ENCODE results near the gene PHRF1. TPM values are rescaled to one million over a fixed set of nuclear protein-coding genes. Genes with fewer than 3 reads are reported as not detected.

The PHRF1 gene
- total RNA-seq, 1 experiment from 2014 or later = 45.5 TPM

DNA sequence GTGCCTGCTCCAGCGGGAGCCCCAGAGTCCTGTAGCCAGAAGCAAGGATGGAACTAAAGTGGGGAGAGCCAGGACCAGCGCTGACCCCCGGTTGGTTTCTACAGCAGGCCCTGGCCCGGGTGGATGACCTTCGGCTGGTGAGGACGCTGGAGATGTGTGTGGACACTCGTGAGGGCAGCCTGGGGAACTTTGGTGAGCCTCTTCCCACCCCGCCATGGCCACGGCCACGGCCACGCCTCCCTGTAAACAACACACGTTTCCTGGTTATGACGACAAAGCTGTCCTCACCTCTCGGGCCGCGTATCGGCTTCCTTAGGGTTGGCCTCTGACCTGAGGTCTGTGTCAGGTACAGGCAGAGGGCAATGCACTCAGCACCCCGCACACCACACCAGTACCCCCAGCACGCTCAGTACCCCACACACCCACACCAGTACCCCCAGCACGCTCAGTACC lies 34.8 kb upstream of the PHRF1 start:
- TF ChIP-seq JUND (IDR thresholded peaks at IDR 0.05) (no peak), EZH2phosphoT487 (IDR thresholded peaks at IDR 0.05; ENCODE audit: borderline replicate concordance) (no peak), CEBPB (IDR thresholded peaks at IDR 0.05; ENCODE audit: low read depth) (no peak), ZNF274 (IDR thresholded peaks at IDR 0.05; ENCODE audit: low read depth, low read length) (no peak), POLR2A (IDR thresholded peaks at IDR 0.05; ENCODE audit: borderline replicate concordance, extremely low read depth, insufficient read depth, insufficient read length) (no peak), FOSL1 (IDR thresholded peaks at IDR 0.05; ENCODE audit: low read depth) (no peak), CBX3 (IDR thresholded peaks at IDR 0.05; ENCODE audit: low read depth) (no peak), EZH2 (IDR thresholded peaks at IDR 0.05) (no peak), TCF7L2 (IDR thresholded peaks at IDR 0.05; ENCODE audit: borderline replicate concordance, extremely low read depth, insufficient read depth, insufficient read length) (no peak), RAD21 (IDR thresholded peaks at IDR 0.05; ENCODE audit: low read depth) (no peak), ELF1 (IDR thresholded peaks at IDR 0.05; ENCODE audit: borderline replicate concordance, low read depth) (no peak)
- TF ChIP-seq, protein P1, sequence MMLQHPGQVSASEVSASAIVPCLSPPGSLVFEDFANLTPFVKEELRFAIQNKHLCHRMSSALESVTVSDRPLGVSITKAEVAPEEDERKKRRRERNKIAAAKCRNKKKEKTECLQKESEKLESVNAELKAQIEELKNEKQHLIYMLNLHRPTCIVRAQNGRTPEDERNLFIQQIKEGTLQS (IDR thresholded peaks at IDR 0.05) = no peak
- Histone ChIP-seq H4K20me1 (ENCODE audit: insufficient read depth) (no peaks in the 10 kb centered on the region), H3K4me3 (replicated peaks in 1 of 2; ENCODE audit: low read depth in 1 of 2, low read length in 2 of 2) (no peak overlapping the region), H3K9me3 (ENCODE audit: control insufficient read depth in 1 of 2, insufficient read depth in 1 of 2, low read depth in 1 of 2, low read length in 2 of 2) (no peaks in the 10 kb centered on the region), H3K27me3 (ENCODE audit: insufficient read depth, low read length) (no peaks in the 10 kb centered on the region), H2AFZ (ENCODE audit: low read depth, low read length, poor library complexity, severe bottlenecking) (no peak overlapping the region), H3K4me1 (ENCODE audit: control insufficient read depth in 1 of 2, insufficient read depth in 2 of 2, low read length in 2 of 2) (peaks cover 9 to 20% of the 10 kb centered on the region in 2 experiments; a peak in 3 of 4 replicates), H3K27ac (ENCODE audit: low read depth, low read length) (no peak overlapping the region), H3K4me2 (ENCODE audit: low read length) (no peak overlapping the region), H3K9ac (ENCODE audit: low read length) (no peak overlapping the region), H3K79me2 (ENCODE audit: insufficient read depth, low read length) (peaks cover 7% of the 10 kb centered on the region; the same call in 1 of the 2 replicates), H3K36me3 (ENCODE audit: control insufficient read depth in 1 of 2, insufficient read depth in 2 of 2, low read length in 2 of 2) (no peaks in the 10 kb centered on the region), H3K9me2 (ENCODE audit: insufficient read depth) (no peaks in the 10 kb centered on the region)
- intact Hi-C loops (cut with micrococcal nuclease) = no loop called here
- no peak for DNase-seq (ENCODE audit: low read depth, low spot score)
- ChIA-PET RAD21 (ENCODE audit: low non-redundant PET in 1 of 2, low total read pairs in 2 of 2, uncharacterized antibody in 2 of 2, unreplicated experiment in 2 of 2) (no interaction called here), CTCF (no interaction called here), POLR2A (no interaction called here)
- no peak for ATAC-seq
- BruUV-seq (replicated peaks) = no TSS peak

DNA sequence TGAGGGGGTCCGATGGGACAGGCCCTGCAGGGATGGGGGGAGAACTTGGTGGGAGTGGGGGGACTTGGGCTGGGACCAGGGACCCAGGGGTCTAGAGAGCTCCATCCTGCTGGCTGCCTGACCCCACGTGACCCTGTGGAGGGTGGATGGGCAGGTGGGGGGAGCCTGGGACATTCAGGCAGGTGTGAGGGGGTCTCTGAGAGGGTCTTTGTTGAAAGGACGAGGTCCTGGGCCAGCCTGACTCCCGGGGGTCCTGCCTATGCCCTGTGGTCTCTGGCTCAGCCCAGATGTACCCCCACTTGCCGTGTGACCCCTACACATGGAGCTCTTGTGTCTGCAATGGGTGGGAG lies 31.5 kb upstream of the PHRF1 start:
- RAD21 ChIA-PET (ENCODE audit: low non-redundant PET in 1 of 2, low total read pairs in 2 of 2, uncharacterized antibody in 2 of 2, unreplicated experiment in 2 of 2) = no interaction called here
- ATAC-seq (no peak), DNase-seq (ENCODE audit: low read depth, low spot score) (no peak)
- Histone ChIP-seq H3K4me2 (ENCODE audit: low read length) (no peak overlapping the region), H3K27ac (ENCODE audit: low read depth, low read length) (no peak overlapping the region), H3K9me2 (ENCODE audit: insufficient read depth) (no peaks in the 10 kb centered on the region), H3K9me3 (ENCODE audit: control insufficient read depth in 1 of 2, insufficient read depth in 1 of 2, low read depth in 1 of 2, low read length in 2 of 2) (no peaks in the 10 kb centered on the region), H2AFZ (ENCODE audit: low read depth, low read length, poor library complexity, severe bottlenecking) (no peak overlapping the region), H3K9ac (ENCODE audit: low read length) (no peak overlapping the region), H4K20me1 (ENCODE audit: insufficient read depth) (no peaks in the 10 kb centered on the region), H3K4me3 (replicated peaks in 1 of 2; ENCODE audit: low read depth in 1 of 2, low read length in 2 of 2) (no peak overlapping the region), H3K27me3 (ENCODE audit: insufficient read depth, low read length) (no peaks in the 10 kb centered on the region), H3K36me3 (ENCODE audit: control insufficient read depth in 1 of 2, insufficient read depth in 2 of 2, low read length in 2 of 2) (no peaks in the 10 kb centered on the region), H3K4me1 (ENCODE audit: control insufficient read depth in 1 of 2, insufficient read depth in 2 of 2, low read length in 2 of 2) (peaks cover 0 to 10% of the 10 kb centered on the region in 2 experiments; a peak in 2 of 4 replicates), H3K79me2 (ENCODE audit: insufficient read depth, low read length) (no peaks in the 10 kb centered on the region)
- POLR2A ChIA-PET = no interaction called here
- intact Hi-C loops (cut with micrococcal nuclease) = no loop called here
- BruUV-seq (replicated peaks) = no TSS peak
- CTCF ChIA-PET = no interaction called here
- no peak for TF ChIP-seq EZH2phosphoT487 (IDR thresholded peaks at IDR 0.05; ENCODE audit: borderline replicate concordance)
- TF ChIP-seq CBX3 (IDR thresholded peaks at IDR 0.05; ENCODE audit: low read depth) = no peak
- TF ChIP-seq EGR1 (IDR thresholded peaks at IDR 0.05; ENCODE audit: low read depth) = no peak
- no peak for TF ChIP-seq ZNF274 (IDR thresholded peaks at IDR 0.05; ENCODE audit: low read depth, low read length)
- no peak for TF ChIP-seq SRF (IDR thresholded peaks at IDR 0.05; ENCODE audit: low read depth)
- no peak for TF ChIP-seq CEBPB (IDR thresholded peaks at IDR 0.05; ENCODE audit: low read depth)
- TF ChIP-seq, protein P2, sequence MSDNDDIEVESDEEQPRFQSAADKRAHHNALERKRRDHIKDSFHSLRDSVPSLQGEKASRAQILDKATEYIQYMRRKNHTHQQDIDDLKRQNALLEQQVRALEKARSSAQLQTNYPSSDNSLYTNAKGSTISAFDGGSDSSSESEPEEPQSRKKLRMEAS (IDR thresholded peaks at IDR 0.05) = no peak
- TF ChIP-seq ZFX (IDR thresholded peaks at IDR 0.05) = no peak
- TF ChIP-seq TCF7L2 (IDR thresholded peaks at IDR 0.05; ENCODE audit: borderline replicate concordance, extremely low read depth, insufficient read depth, insufficient read length) = no peak
- TF ChIP-seq, protein P1 (IDR thresholded peaks at IDR 0.05) = no peak
- TF ChIP-seq JUND (IDR thresholded peaks at IDR 0.05) = no peak
- no peak for TF ChIP-seq FOSL1 (IDR thresholded peaks at IDR 0.05; ENCODE audit: low read depth)
- no peak for TF ChIP-seq SP1 (IDR thresholded peaks at IDR 0.05; ENCODE audit: low read depth)
- TF ChIP-seq POLR2AphosphoS5 (IDR thresholded peaks at IDR 0.05; ENCODE audit: low read depth, low read length) = no peak
- TF ChIP-seq ELF1 (IDR thresholded peaks at IDR 0.05; ENCODE audit: borderline replicate concordance, low read depth) = no peak
- TF ChIP-seq, protein P3, sequence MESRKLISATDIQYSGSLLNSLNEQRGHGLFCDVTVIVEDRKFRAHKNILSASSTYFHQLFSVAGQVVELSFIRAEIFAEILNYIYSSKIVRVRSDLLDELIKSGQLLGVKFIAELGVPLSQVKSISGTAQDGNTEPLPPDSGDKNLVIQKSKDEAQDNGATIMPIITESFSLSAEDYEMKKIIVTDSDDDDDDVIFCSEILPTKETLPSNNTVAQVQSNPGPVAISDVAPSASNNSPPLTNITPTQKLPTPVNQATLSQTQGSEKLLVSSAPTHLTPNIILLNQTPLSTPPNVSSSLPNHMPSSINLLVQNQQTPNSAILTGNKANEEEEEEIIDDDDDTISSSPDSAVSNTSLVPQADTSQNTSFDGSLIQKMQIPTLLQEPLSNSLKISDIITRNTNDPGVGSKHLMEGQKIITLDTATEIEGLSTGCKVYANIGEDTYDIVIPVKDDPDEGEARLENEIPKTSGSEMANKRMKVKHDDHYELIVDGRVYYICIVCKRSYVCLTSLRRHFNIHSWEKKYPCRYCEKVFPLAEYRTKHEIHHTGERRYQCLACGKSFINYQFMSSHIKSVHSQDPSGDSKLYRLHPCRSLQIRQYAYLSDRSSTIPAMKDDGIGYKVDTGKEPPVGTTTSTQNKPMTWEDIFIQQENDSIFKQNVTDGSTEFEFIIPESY (IDR thresholded peaks at IDR 0.05; ENCODE audit: extremely low read depth, insufficient replicate concordance, low read length) = no peak
- TF ChIP-seq POLR2A (IDR thresholded peaks at IDR 0.05; ENCODE audit: borderline replicate concordance, extremely low read depth, insufficient read depth, insufficient read length) = no peak

Measured in HCT116 (cell line).